ENCODE measurements around the gene TBC1D3G.
"Not testable (repeated sequence)": the region's sequence is repeated elsewhere in the genome, so short reads cannot be mapped to it uniquely, and the experiment has no call there.

DNA sequence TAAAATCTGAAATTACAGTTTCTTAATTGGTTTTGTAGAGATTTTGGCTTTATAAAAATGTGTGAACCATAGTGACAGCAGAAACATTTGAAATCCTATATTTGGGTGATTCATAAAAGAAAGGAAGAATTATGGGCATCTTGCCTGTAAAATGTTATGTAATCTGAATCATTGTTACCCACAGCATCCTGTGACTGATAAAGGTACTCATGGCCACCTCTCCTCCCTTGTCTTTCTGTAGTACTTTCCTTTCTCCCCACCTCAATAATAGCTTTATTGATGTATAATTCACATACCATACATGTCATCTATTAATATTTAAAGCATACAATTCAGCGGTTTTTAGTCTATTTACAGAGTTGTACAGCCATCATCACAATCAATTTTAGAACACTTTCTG is 28.5 kb upstream of the TBC1D3G start:
- TF ChIP-seq IKZF1 (conservative IDR thresholded peaks at IDR 0.05); CHD1 (IDR thresholded peaks at IDR 0.05; ENCODE audit: low read depth, low read length); SRF (IDR thresholded peaks at IDR 0.05; ENCODE audit: low read depth in 2 of 2, low read length in 2 of 2); MTA3 (IDR thresholded peaks at IDR 0.05; ENCODE audit: borderline replicate concordance, low read length); ZBED1 (IDR thresholded peaks at IDR 0.05; ENCODE audit: borderline replicate concordance); EZH2 (IDR thresholded peaks at IDR 0.05; ENCODE audit: borderline replicate concordance, control insufficient read depth, low read depth, low read length): not testable (repeated sequence)
- TF ChIP-seq, protein P1, sequence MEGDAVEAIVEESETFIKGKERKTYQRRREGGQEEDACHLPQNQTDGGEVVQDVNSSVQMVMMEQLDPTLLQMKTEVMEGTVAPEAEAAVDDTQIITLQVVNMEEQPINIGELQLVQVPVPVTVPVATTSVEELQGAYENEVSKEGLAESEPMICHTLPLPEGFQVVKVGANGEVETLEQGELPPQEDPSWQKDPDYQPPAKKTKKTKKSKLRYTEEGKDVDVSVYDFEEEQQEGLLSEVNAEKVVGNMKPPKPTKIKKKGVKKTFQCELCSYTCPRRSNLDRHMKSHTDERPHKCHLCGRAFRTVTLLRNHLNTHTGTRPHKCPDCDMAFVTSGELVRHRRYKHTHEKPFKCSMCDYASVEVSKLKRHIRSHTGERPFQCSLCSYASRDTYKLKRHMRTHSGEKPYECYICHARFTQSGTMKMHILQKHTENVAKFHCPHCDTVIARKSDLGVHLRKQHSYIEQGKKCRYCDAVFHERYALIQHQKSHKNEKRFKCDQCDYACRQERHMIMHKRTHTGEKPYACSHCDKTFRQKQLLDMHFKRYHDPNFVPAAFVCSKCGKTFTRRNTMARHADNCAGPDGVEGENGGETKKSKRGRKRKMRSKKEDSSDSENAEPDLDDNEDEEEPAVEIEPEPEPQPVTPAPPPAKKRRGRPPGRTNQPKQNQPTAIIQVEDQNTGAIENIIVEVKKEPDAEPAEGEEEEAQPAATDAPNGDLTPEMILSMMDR (IDR thresholded peaks at IDR 0.05 in 2 of 3, conservative IDR thresholded peaks at IDR 0.05 in 1 of 3; ENCODE audit: control insufficient read depth in 2 of 3, extremely low read depth in 1 of 3, insufficient read depth in 1 of 3, low read depth in 3 of 3, low read length in 3 of 3): not testable (repeated sequence)
- TF ChIP-seq, protein P2, sequence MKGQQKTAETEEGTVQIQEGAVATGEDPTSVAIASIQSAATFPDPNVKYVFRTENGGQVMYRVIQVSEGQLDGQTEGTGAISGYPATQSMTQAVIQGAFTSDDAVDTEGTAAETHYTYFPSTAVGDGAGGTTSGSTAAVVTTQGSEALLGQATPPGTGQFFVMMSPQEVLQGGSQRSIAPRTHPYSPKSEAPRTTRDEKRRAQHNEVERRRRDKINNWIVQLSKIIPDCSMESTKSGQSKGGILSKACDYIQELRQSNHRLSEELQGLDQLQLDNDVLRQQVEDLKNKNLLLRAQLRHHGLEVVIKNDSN (IDR thresholded peaks at IDR 0.05; ENCODE audit: borderline replicate concordance, extremely low read length, insufficient read depth, low read depth, low read length): not testable (repeated sequence)
- TF ChIP-seq, protein P3, sequence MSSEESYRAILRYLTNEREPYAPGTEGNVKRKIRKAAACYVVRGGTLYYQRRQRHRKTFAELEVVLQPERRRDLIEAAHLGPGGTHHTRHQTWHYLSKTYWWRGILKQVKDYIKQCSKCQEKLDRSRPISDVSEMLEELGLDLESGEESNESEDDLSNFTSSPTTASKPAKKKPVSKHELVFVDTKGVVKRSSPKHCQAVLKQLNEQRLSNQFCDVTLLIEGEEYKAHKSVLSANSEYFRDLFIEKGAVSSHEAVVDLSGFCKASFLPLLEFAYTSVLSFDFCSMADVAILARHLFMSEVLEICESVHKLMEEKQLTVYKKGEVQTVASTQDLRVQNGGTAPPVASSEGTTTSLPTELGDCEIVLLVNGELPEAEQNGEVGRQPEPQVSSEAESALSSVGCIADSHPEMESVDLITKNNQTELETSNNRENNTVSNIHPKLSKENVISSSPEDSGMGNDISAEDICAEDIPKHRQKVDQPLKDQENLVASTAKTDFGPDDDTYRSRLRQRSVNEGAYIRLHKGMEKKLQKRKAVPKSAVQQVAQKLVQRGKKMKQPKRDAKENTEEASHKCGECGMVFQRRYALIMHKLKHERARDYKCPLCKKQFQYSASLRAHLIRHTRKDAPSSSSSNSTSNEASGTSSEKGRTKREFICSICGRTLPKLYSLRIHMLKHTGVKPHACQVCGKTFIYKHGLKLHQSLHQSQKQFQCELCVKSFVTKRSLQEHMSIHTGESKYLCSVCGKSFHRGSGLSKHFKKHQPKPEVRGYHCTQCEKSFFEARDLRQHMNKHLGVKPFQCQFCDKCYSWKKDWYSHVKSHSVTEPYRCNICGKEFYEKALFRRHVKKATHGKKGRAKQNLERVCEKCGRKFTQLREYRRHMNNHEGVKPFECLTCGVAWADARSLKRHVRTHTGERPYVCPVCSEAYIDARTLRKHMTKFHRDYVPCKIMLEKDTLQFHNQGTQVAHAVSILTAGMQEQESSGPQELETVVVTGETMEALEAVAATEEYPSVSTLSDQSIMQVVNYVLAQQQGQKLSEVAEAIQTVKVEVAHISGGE (CRISPR knock-in tag; IDR thresholded peaks at IDR 0.05): not testable (repeated sequence)
